Gastrocnemius medialis (tissue), 4 donors: ENCODE measurements around the gene LMNB1.

Experiments used
- POLR2A ChIP-seq, 2 donors: fragments of 450-650 bp; IDR thresholded peaks; one replicate each; pipeline ENCODE4 v1.6.1; 2017; ENCODE audit warnings: antibody characterized with exemption in 2 of 2, mild to moderate bottlenecking in 2 of 2, moderate library complexity in 2 of 2
- TF ChIP-seq, protein P1 (sequence below), 5 experiments: fragments of 450-650 bp in 3 of 5; fragments of 200-600 bp in 2 of 5; sonication (generic) in 2 of 5; IDR thresholded peaks in 4 of 5; conservative IDR thresholded peaks in 1 of 5; 1 replicate in 4 of 5; 2 replicates in 1 of 5; pipeline ENCODE4 v1.5.1; 2016 to 2019; ENCODE audit warnings: antibody characterized with exemption in 5 of 5, mild to moderate bottlenecking in 3 of 5, moderate library complexity in 3 of 5

GRCh38 chr5:126826619-126827215, 49.8 kb downstream of the LMNB1 start:
- TF ChIP-seq, protein P1, sequence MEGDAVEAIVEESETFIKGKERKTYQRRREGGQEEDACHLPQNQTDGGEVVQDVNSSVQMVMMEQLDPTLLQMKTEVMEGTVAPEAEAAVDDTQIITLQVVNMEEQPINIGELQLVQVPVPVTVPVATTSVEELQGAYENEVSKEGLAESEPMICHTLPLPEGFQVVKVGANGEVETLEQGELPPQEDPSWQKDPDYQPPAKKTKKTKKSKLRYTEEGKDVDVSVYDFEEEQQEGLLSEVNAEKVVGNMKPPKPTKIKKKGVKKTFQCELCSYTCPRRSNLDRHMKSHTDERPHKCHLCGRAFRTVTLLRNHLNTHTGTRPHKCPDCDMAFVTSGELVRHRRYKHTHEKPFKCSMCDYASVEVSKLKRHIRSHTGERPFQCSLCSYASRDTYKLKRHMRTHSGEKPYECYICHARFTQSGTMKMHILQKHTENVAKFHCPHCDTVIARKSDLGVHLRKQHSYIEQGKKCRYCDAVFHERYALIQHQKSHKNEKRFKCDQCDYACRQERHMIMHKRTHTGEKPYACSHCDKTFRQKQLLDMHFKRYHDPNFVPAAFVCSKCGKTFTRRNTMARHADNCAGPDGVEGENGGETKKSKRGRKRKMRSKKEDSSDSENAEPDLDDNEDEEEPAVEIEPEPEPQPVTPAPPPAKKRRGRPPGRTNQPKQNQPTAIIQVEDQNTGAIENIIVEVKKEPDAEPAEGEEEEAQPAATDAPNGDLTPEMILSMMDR (IDR thresholded peaks at IDR 0.05 in 4 of 5, conservative IDR thresholded peaks at IDR 0.05 in 1 of 5) = no peak
- TF ChIP-seq POLR2A (IDR thresholded peaks at IDR 0.05) = no peak
